A549 treated with AZD9567 at 1 μM for 4 hours (cell line): Measurements from ENCODE around the gene CPSF2. TPM values are rescaled to one million over a fixed set of nuclear protein-coding genes. Genes with fewer than 3 reads are reported as not detected.

Source experiments
- total RNA-seq: library from RNA; stranded (reverse); fragments of 200-300 nt; extraction: Qiagen RNA extraction; gene quantifications from 5 replicates; pipeline ENCODE4 v1.2.3, GENCODE V29; 2022; ENCODE audit not compliant: insufficient read depth

CPSF2 gene
- 32.8 to 49.3 TPM (median 38.0 TPM) in 5 replicates for total RNA-seq

GRCh38 chr14:92121670-92122350, at the start of gene CPSF2, which contains the start of gene NDUFB1:
Gene CPSF2, plus strand, starts transcription at chr14:92121969. Its CDS starts 9,016 bp downstream, at chr14:92130985.
Gene NDUFB1, minus strand, starts transcription at chr14:92121706. Its CDS starts 4,069 bp downstream, at chr14:92117637.

GRCh38 chr14:92106143-92106926, 15.4 kb upstream of the CPSF2 start, which contains the start of gene ATXN3:
Gene ATXN3, minus strand, starts transcription at chr14:92106582. Its CDS starts 30 bp downstream, at chr14:92106552.

Other genes starting within 250 kb of the CPSF2 start
- 3.6 to 5.3 TPM (median 4.4 TPM) in 5 replicates for gene FBLN5, start 174.3 kb upstream of the CPSF2 start, total RNA-seq
- gene TRIP11, start 81.9 kb upstream of the CPSF2 start, total RNA-seq: 6.1 to 9.7 TPM (median 9.3 TPM) in 5 replicates
- 19.4 to 41.0 TPM (median 25.6 TPM) in 5 replicates for gene ATXN3, start 15.4 kb upstream of the CPSF2 start, total RNA-seq
- gene NDUFB1, start 263 bp upstream of the CPSF2 start, total RNA-seq: 341 to 568 TPM (median 350 TPM) in 5 replicates
- gene SLC24A4, start 201.2 kb downstream of the CPSF2 start, total RNA-seq: 0.13 to 0.44 TPM (median 0.28 TPM) in 5 replicates